ENCODE data around the gene PDCD7.
"Not testable (repeated sequence)": the region's sequence is repeated elsewhere in the genome, so short reads cannot be mapped to it uniquely, and the experiment has no call there.

PDCD7 gene

GRCh38 chr15:65089206-65089824 is 44.3 kb downstream of the PDCD7 start:
- no peak for DNase-seq

GRCh38 chr15:65088643-65089021 is 45.0 kb downstream of the PDCD7 start:
- DNase-seq, result no peak

GRCh38 chr15:65087873-65088642 is 45.5 kb downstream of the PDCD7 start:
- no peak for DNase-seq

DNA sequence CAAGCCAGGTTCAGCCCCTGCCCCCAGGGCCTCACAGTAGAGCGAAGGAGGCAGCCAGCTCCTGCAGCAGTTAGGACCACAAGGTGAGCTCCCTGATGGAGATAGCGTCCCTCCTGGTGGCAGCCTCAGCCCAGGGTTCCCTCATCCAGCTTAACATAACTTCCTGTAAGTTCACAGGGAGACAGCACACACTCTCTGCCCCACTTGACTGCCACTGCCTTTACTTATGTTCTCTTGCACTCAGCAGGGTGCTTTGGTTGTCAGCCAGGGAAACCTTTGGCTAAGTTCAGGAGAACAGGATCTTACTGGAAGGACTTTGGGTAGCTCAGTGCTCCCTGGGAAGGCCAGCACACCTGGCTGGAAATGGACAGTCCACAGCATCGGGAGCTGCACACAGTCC is 46.2 kb downstream of the PDCD7 start:
- no peak for DNase-seq

DNA sequence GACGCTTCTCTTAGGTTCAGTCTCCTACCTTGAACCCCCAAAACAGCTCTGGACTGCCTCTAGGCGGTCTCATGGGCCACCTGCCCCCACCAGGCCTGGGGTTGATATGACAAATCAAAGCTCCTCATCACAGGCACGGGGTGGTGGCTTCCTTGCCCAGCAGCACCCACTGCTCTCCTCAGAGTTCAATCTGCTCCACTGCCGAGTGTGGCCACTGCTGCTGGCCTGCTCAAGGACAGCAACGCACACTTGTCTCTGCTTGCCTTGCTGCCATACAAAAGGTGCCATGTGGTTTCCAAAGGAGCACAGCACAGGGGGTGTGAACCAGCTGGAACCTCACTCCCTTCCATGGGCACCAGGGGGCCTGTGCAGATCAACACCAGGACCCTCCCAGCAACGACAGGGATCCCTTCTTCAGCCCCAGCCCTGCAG is 46.9 kb downstream of the PDCD7 start:
- no peak for DNase-seq

GRCh38 chr15:65085990-65086679 is 47.5 kb downstream of the PDCD7 start:
- peak; percentile 46 for DNase-seq

DNA sequence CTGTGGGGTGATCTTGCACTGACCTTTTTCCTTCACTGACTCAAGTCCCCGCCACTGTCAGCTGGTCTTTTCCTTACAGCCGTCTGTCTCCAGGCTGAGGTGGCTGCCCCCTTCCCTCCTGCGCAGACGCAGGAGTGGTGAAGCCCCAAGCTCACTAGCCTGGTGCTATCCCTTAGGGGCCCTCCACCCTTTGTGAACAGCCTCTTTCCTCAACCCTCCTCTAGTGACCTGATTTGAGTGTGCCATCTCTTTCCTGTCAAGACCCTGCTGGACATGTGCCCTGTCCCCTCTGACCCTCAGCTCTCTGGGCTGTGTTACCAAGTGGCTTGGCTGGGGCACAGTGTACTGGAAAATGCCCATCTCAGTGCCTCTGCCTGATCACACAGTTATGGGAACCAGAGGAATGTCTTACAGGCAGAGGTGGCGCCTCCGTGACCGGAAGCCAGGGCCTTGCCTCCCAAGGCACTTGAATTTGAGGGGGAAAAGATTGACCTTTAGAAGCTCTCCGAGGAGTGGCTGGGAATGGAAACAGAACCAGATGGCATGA is 48.3 kb downstream of the PDCD7 start:
- DNase-seq, result no peak

GRCh38 chr15:65084500-65085206 is 49.0 kb downstream of the PDCD7 start:
- DNase-seq, result no peak

DNA sequence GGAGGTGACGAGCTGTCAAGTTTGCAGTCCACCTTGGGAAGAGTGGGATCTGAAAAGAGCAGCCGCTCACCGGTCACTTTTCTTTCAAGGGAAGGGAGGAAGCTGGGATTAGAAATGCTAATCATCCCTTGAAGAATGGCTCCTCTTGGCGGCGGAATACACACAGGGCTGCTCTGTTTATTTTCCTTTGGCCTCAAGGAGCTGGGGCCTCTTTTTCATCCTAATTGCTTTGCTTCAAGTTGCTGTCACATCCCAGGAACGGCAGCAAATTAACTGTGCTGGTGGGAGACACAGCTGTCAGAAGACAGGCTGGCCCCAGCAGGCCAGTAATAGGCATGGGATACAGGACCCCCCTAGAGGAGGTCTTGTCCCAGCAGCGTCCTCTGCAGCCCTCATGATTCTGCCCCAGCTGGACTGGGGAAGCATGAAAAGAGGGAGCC is 50.3 kb downstream of the PDCD7 start:
- DNase-seq, result no peak

- DNase-seq, result no peak
These were observed 51.2 kb downstream of the PDCD7 start for GRCh38 chr15:65082303-65082953.

- DNase-seq, result no peak
These were observed 51.9 kb downstream of the PDCD7 start for GRCh38 chr15:65081758-65082157.

DNA sequence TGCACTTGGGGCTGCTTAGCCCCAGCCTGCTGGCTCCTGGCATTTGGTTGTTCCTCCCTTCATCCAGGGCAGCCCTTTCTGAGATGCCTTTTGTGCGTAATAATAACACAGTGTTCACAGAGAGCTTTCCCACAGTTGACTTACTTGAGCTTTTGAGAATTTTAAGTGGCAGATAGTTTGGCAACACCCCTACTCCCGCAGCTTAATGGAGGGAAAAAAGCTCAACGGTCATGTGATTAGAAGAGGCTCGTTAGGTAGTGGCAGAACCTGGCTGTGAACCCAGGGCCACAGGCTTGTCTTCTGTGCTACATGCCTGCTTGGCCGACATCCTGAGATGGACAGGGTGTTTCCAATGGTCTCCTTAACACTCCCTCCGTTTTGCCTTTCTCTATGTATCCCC is 52.3 kb downstream of the PDCD7 start:
- DNase-seq, result no peak

DNA sequence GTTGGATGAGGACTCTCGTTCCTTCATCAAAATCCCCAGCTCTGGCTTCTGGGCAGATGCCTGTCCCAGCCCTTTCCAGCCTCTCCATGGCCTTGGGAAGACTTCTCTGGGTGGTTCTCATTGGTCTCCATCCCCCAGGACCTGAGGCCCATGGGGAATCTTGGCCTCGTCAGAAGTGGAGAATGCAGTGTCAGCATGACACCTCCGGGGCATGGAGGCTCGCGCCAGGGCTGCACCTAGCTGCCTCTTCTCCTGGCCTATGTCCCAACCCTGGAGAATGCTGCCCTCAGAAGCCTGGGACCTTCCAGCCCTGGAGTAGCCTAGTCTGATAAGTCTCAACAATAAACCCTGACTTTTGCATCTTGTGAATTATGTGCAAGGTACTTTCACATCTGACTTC is 54.0 kb downstream of the PDCD7 start:
- no peak for DNase-seq

DNA sequence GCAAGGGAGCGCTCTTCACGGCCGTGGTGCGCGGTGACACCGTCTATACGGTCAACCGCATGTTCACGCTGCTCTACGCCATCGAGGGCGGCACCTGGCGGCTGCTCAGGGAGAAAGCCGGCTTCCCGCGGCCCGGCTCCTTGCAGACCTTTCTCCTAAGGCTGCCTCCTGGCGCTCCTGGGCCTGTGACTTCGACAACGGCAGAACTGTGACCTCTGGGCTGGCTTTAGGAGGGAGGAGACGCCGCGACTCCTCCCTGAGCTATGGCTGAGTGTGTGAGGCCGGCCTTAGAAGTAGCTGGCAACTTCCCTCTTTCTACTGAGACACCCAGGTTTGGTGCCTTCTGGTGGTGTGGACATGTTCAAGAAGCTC is 55.6 kb downstream of the PDCD7 start:
- peak; percentile 8 for DNase-seq

DNA sequence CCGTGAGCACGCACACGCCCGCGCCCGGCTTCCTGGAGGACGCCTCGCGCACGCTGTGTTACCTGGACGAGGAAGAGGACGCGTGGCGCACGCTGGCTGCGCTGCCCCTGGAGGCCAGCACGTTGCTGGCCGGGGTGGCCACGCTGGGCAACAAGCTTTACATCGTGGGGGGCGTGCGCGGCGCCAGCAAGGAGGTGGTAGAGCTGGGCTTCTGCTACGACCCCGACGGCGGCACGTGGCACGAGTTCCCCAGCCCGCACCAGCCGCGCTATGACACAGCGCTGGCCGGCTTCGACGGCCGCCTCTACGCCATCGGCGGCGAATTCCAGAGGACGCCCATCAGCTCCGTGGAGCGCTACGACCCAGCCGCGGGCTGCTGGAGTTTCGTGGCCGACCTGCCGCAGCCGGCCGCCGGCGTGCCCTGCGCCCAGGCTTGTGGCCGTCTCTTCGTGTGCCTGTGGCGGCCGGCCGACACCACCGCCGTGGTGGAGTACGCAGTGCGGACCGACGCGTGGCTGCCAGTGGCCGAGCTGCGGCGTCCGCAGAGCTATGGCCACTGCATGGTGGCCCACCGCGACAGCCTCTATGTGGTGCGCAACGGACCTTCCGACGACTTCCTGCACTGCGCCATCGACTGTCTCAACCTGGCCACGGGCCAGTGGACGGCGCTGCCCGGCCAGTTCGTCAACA is 56.2 kb downstream of the PDCD7 start:
- no peak for DNase-seq

- DNase-seq, result no peak
These were observed 56.9 kb downstream of the PDCD7 start, which contains the start of gene KBTBD13 for GRCh38 chr15:65076486-65077290. KBTBD13 (plus strand) TSS chr15:65076746; CDS start chr15:65076816, 70 bp downstream.

DNA sequence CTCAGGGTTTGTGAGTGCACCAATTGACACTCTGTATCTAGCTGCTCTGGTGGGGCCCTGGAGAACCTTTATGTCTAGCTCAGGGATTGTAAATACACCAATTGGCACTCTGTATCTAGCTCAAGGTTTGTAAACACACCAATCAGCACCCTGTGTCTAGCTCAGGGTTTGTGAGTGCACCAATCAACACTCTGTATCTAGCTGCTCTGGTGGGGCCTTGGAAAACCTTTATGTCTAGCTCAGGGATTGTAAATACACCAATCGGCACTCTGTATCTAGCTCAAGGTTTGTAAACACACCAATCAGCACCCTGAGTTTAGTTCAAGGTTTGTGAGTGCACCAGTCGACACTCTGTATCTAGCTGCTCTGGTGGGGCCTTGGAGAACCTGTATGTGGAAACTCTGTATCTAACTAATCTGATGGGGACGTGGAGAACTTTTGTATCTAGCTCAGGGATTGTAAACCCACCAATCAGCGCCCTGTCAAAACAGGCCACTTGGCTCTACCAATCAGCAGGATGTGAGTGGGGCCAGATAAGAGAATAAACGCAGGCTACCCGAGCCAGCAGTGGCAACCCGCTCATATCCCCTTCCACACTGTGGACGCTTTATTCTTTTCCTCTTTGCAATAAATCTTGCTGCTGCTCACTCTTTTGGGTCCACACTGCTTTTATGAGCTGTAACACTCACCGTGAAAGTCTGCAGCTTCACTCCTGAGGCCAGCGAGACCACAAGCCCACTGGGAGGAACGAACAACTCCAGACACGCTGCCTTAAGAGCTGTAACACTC is 57.8 kb downstream of the PDCD7 start:
- DNase-seq, result not testable (repeated sequence)

DNA sequence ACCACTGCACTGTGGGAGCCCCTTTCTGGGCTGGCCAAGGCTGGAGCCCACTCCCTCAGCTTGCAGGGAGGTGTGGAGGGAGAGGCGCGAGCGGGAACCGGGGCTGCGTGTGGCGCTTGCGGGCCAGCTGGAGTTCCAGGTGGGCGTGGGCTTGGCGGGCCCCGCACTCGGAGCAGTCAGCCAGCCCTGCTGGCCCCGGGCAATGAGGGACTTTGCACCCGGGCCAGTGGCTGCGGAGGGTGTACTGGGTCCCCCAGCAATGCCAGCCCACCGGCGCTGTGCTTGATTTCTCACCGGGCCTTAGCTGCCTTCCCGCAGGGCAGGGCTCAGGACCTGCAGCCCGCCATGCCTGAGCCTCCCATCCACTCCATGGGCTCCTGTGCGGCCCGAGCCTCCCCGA is 58.7 kb downstream of the PDCD7 start:
- DNase-seq, result not testable (repeated sequence)

DNA sequence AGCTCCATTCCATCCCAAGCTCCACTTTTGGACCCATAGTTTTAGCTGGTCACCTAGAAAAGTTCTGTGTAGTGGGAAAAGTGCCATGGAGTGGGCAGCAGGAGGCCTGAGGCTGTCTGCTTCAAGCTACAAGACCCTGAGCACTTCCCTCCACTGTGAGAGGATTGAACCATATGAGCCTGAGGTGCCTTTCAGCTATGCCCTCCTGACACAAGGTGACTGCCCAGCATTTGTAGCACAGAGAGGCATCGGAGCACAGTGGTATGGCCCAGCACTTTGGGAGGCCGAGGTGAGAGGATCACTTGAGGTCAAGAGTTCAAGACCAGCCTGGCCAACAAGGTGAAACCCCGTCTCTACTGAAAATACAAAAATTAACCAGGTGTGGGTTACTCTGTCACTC is 61.0 kb downstream of the PDCD7 start:
- no peak for DNase-seq

GRCh38 chr15:65072027-65072426 is 61.6 kb downstream of the PDCD7 start:
- DNase-seq, result no peak
